Measurements from ENCODE around the gene SPEM1. TPM values are rescaled to one million over a fixed set of nuclear protein-coding genes. Genes with fewer than 3 reads are reported as not detected.
"Not testable (repeated sequence)": the region's sequence is repeated elsewhere in the genome, so short reads cannot be mapped to it uniquely, and the experiment has no call there.

The SPEM1 gene
- polyA plus RNA-seq, 1 donor: not detected

DNA sequence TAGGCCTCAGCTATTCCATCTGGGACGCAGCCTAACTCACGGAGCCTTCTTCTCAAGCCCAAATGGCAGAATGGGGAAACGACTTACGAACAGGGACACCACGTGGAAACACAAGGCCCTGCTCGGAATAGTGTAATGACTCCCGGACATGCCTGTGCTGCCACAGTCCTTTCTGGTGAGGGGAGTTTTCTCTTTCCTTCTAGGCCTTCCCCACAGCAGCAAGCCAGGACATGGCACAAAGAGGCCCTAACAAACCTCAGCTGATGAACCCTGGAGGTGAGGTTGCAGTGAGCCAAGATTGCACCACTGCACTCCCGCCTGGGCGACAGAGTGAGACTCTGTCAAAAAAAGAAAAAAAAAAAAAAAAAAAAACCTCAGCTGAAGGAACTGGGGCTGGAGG is 44.0 kb downstream of the SPEM1 start:
- DNase-seq: no peak
- Histone ChIP-seq H3K27me3 (ENCODE audit: control insufficient read depth, insufficient read depth, low read length) (no peaks in the 10 kb centered on the region), H3K27ac (ENCODE audit: low read length) (no peak overlapping the region), H3K9me3 (ENCODE audit: control insufficient read depth, low read depth, low read length) (no peaks in the 10 kb centered on the region), H3K4me3 (ENCODE audit: low read length) (no peak overlapping the region), H3K36me3 (ENCODE audit: control insufficient read depth, insufficient read depth, low read length) (peaks cover 70% of the 10 kb centered on the region), H3K4me1 (ENCODE audit: control insufficient read depth, insufficient read depth, low read length) (no peaks in the 10 kb centered on the region)
- WGBS (ENCODE audit: insufficient coverage, low lambda C conversion rate): 100% methylated on average over 2 of the region's 9 CpGs

DNA sequence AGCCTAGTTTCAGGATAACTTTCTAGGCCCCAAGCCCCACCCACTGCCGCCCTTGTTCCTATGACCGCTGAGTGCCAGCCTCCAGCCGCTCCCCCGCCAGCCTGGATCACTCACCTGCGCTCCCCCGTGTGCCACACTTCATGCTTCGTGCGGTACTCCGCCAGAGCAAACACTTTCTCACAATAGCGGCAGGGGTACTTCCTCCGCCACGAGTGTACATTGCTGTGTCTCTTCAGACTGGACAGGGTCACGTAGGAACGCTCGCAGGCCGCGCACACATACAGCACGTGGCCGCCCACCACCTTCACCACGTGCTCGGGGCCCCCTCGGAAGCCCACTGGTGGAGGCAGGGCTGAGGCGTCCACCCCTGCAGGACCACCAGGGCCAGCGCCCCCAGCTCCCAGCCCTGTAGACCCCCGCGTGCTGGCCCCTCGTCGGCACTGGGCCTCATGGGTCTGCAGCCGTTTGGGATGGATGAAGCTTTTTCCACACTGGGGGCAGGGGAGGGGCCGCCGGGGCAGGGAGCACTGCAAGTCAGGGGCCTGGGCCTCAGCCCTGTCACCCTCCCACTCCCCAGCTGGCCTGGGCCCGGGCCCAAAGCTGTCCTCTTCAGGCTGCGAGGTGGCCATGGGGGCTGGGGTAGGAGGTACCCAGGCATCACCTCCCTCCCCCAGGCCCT is 45.6 kb downstream of the SPEM1 start:
- H3K4me3 ChIP-seq (ENCODE audit: low read length): no peak overlapping the region
- H3K4me1 ChIP-seq (ENCODE audit: control insufficient read depth, insufficient read depth, low read length): no peaks in the 10 kb centered on the region
- no peaks in the 10 kb centered on the region for H3K9me3 ChIP-seq (ENCODE audit: control insufficient read depth, low read depth, low read length)
- H3K27me3 ChIP-seq (ENCODE audit: control insufficient read depth, insufficient read depth, low read length): no peaks in the 10 kb centered on the region
- WGBS (ENCODE audit: insufficient coverage, low lambda C conversion rate): no CpG with 5 or more reads among the region's 33 CpGs
- no peak for DNase-seq
- H3K36me3 ChIP-seq (ENCODE audit: control insufficient read depth, insufficient read depth, low read length): peaks cover 70% of the 10 kb centered on the region
- no peak overlapping the region for H3K27ac ChIP-seq (ENCODE audit: low read length)

DNA sequence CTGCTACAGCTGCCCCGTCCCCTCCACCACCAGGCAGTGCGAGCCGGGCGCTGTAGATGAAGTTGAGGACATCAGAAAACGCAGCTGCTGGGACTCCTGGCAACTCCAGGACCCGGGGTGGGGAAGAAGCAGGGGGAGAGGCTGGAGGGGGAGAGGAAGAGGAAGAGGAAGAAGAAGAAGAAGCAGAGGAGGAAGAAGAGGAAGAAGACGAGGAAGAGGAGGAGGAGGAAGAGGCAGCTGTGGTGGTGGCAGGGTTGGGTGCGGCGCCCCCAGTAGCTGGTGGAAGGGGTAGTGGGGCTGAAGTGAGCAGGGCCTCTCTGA is 46.2 kb downstream of the SPEM1 start:
- no peaks in the 10 kb centered on the region for H3K4me1 ChIP-seq (ENCODE audit: control insufficient read depth, insufficient read depth, low read length)
- H3K36me3 ChIP-seq (ENCODE audit: control insufficient read depth, insufficient read depth, low read length): peaks cover 65% of the 10 kb centered on the region
- no peak overlapping the region for H3K4me3 ChIP-seq (ENCODE audit: low read length)
- no peaks in the 10 kb centered on the region for H3K27me3 ChIP-seq (ENCODE audit: control insufficient read depth, insufficient read depth, low read length)
- no peak for DNase-seq
- WGBS (ENCODE audit: insufficient coverage, low lambda C conversion rate): 100% methylated on average over 1 of the region's 9 CpGs
- H3K9me3 ChIP-seq (ENCODE audit: control insufficient read depth, low read depth, low read length): no peaks in the 10 kb centered on the region
- H3K27ac ChIP-seq (ENCODE audit: low read length): no peak overlapping the region

DNA sequence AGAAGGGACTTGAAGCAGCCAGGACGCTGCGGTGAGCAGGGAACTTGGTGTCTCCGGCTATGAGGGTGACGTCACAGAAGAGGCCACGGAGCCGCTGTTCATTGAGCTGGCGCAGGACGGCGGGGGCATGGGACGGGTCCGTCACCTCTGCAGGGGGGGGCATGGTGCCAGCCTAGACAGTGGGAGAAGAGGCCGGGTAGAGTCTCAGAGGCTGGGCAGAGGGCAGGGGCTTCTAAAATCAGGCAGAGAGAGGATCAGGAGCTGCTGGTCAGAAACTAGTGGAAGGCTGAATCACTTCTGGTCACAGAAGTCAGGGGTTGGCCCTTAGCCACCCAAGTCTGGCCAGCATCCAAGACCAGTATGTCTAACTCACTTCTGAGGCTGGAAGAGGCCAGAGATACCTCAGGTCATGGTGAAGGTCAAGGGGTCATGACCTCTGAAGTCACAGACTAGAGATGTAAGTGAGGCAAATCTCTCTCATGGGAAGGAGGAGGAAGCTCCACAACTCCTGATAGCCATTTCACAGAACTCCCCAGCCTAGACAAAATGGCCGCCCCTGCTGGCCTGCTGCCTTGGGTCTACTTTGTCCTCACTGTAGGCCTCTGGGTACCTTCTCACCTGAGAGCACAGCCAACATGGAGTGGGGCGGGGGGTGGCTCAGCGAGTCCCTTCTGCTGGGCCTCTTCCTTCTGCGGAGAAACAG is 46.7 kb downstream of the SPEM1 start:
- Histone ChIP-seq H3K4me1 (ENCODE audit: control insufficient read depth, insufficient read depth, low read length) (no peaks in the 10 kb centered on the region), H3K36me3 (ENCODE audit: control insufficient read depth, insufficient read depth, low read length) (peaks cover 61% of the 10 kb centered on the region), H3K27ac (ENCODE audit: low read length) (no peak overlapping the region), H3K9me3 (ENCODE audit: control insufficient read depth, low read depth, low read length) (no peaks in the 10 kb centered on the region), H3K27me3 (ENCODE audit: control insufficient read depth, insufficient read depth, low read length) (no peaks in the 10 kb centered on the region), H3K4me3 (ENCODE audit: low read length) (no peak overlapping the region)
- DNase-seq: no peak
- WGBS (ENCODE audit: insufficient coverage, low lambda C conversion rate): no CpG with 5 or more reads among the region's 16 CpGs

DNA sequence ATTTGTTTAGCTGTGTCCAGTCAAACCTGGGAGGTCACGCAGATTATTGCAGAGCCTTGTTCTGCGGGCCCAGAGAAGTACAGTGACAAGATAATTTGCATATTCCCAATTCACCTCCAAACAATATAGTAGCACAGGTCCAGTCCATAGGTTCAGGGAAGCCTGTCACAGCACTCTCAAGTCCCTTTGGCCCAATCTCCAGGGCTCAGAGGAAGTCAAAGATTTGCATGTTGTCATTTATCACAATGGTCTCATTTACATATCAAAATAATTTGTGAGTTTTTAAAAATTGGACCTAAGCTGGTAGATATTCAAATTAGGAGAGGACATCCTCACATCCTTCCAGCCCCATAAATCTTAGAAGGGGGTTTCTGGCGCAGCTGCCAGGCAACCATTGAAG is 47.4 kb downstream of the SPEM1 start:
- H3K9me3 ChIP-seq (ENCODE audit: control insufficient read depth, low read depth, low read length): no peaks in the 10 kb centered on the region
- no CpG with 5 or more reads among the region's 3 CpGs for WGBS (ENCODE audit: insufficient coverage, low lambda C conversion rate)
- no peaks in the 10 kb centered on the region for H3K27me3 ChIP-seq (ENCODE audit: control insufficient read depth, insufficient read depth, low read length)
- no peak for DNase-seq
- peaks cover 54% of the 10 kb centered on the region for H3K36me3 ChIP-seq (ENCODE audit: control insufficient read depth, insufficient read depth, low read length)
- no peak overlapping the region for H3K27ac ChIP-seq (ENCODE audit: low read length)
- no peak overlapping the region for H3K4me3 ChIP-seq (ENCODE audit: low read length)
- no peaks in the 10 kb centered on the region for H3K4me1 ChIP-seq (ENCODE audit: control insufficient read depth, insufficient read depth, low read length)

DNA sequence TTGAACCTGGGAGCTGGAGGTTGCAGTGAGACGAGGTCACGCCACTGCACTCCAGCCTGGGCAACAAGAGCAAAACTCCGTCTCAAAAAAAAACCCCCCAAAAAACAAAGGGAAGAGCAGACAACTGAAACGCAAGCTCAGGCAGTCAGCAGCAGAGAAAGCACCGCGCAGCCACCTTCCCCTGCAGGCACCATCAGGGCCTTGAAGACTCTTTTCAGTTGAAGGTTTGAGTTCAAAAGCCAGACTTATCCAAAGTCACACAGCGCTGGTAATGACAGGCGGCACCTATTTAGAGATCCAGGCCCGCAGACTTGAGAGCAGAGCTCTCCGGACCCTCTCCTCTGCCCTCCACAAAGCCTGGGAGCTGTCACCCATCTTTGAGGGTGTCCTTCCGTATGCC is 48.2 kb downstream of the SPEM1 start:
- peaks cover 46% of the 10 kb centered on the region for H3K36me3 ChIP-seq (ENCODE audit: control insufficient read depth, insufficient read depth, low read length)

DNA sequence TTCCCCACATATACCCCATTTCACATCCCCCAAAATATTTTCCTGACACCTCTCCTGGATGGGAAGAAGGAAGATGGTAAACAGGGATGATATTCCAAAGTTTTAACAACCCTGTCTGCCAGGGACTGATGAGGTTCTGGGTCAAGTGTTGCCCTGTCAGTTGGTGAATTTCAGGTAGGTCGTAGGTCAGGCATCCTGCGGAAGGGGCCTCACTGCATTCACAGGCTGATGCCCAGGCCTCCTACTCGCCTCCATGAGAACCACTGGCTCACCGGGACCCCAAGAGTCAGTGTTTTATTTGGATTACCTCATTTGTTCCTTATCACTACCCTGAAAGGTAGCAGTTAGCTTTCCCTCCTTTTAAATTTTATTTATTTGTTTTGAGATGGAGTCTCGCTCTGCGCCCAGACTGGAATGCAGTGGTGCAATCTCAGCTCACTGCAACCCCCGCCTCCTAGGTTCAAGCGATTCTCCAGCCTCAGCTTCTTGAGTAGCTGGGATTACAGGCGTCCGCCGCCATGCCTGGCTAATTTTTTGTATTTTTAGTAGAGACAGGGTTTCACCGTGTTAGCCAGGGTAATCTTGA is 48.8 kb downstream of the SPEM1 start:
- no peak for DNase-seq
- WGBS (ENCODE audit: insufficient coverage, low lambda C conversion rate): 92% methylated on average over 2 of the region's 12 CpGs
- Histone ChIP-seq H3K9me3 (ENCODE audit: control insufficient read depth, low read depth, low read length) (no peaks in the 10 kb centered on the region), H3K27me3 (ENCODE audit: control insufficient read depth, insufficient read depth, low read length) (no peaks in the 10 kb centered on the region), H3K36me3 (ENCODE audit: control insufficient read depth, insufficient read depth, low read length) (peaks cover 40% of the 10 kb centered on the region), H3K27ac (ENCODE audit: low read length) (no peak overlapping the region), H3K4me3 (ENCODE audit: low read length) (no peak overlapping the region), H3K4me1 (ENCODE audit: control insufficient read depth, insufficient read depth, low read length) (no peaks in the 10 kb centered on the region)

More for the DNA sequence above, 48.2 kb downstream of the SPEM1 start:
- Histone ChIP-seq H3K4me3 (ENCODE audit: low read length) (no peak overlapping the region), H3K4me1 (ENCODE audit: control insufficient read depth, insufficient read depth, low read length) (no peaks in the 10 kb centered on the region), H3K27ac (ENCODE audit: low read length) (no peak overlapping the region), H3K27me3 (ENCODE audit: control insufficient read depth, insufficient read depth, low read length) (no peaks in the 10 kb centered on the region), H3K9me3 (ENCODE audit: control insufficient read depth, low read depth, low read length) (no peaks in the 10 kb centered on the region)
- DNase-seq: no peak
- WGBS (ENCODE audit: insufficient coverage, low lambda C conversion rate): no CpG with 5 or more reads among the region's 11 CpGs

DNA sequence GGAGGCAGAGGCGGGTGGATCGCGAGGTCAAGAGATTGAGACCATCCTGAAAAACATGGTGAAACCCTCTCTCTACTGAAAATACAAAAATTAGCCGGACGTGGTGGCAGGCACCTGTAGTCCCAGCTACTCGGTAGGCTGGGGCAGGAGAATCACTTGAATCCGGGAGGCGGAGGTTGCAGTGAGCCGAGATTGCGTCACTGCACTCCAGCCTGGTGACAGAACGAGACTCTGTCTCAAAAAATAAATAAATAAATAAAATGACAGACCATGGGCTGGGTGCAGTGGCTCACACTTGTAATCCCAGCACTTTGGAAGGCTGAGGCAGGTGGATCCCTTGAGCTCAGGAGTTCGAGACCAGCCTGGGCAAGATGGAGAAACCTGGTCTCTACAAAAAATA is 49.7 kb downstream of the SPEM1 start:
- H3K27me3 ChIP-seq (ENCODE audit: control insufficient read depth, insufficient read depth, low read length); H3K9me3 ChIP-seq (ENCODE audit: control insufficient read depth, low read depth, low read length); H3K4me1 ChIP-seq (ENCODE audit: control insufficient read depth, insufficient read depth, low read length); H3K4me3 ChIP-seq (ENCODE audit: low read length); DNase-seq; H3K27ac ChIP-seq (ENCODE audit: low read length): not testable (repeated sequence)
- WGBS (ENCODE audit: insufficient coverage, low lambda C conversion rate): 83% methylated on average over 2 of the region's 12 CpGs
- H3K36me3 ChIP-seq (ENCODE audit: control insufficient read depth, insufficient read depth, low read length): peaks cover 38% of the 10 kb centered on the region

DNA sequence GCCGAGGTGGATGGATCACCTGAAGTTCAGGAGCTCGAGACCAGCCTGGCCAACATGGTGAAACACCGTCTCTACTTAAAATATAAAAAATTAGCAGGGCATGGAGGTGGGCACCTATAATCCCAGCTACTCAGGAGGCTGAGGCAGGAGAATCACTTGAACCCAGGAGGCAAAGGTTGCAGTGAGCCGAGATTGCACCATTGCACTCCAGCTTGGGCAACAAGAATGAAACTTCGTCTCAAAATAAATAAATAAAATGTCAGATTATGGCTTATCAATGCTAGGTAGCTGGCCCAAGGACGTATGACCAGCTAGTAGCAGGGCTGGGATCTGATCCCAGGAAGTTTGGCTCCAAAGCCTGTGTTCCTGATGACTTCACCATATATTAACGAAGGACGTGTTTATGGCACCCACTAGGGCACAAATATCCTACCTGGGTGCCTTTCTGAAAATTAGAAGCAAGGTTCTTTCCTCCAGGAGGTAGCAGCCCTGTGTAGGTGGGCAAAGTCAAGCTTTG is 50.4 kb downstream of the SPEM1 start:
- Histone ChIP-seq H3K36me3 (ENCODE audit: control insufficient read depth, insufficient read depth, low read length) (peaks cover 33% of the 10 kb centered on the region), H3K4me1 (ENCODE audit: control insufficient read depth, insufficient read depth, low read length) (peaks cover 12% of the 10 kb centered on the region)
- 82% methylated on average over 2 of the region's 8 CpGs for WGBS (ENCODE audit: insufficient coverage, low lambda C conversion rate)
- H3K27ac ChIP-seq (ENCODE audit: low read length); DNase-seq; H3K4me3 ChIP-seq (ENCODE audit: low read length); H3K27me3 ChIP-seq (ENCODE audit: control insufficient read depth, insufficient read depth, low read length); H3K9me3 ChIP-seq (ENCODE audit: control insufficient read depth, low read depth, low read length): not testable (repeated sequence)

All from large intestine (tissue), 3 donors.